ENCODE data around the gene TENT4B.

DNA sequence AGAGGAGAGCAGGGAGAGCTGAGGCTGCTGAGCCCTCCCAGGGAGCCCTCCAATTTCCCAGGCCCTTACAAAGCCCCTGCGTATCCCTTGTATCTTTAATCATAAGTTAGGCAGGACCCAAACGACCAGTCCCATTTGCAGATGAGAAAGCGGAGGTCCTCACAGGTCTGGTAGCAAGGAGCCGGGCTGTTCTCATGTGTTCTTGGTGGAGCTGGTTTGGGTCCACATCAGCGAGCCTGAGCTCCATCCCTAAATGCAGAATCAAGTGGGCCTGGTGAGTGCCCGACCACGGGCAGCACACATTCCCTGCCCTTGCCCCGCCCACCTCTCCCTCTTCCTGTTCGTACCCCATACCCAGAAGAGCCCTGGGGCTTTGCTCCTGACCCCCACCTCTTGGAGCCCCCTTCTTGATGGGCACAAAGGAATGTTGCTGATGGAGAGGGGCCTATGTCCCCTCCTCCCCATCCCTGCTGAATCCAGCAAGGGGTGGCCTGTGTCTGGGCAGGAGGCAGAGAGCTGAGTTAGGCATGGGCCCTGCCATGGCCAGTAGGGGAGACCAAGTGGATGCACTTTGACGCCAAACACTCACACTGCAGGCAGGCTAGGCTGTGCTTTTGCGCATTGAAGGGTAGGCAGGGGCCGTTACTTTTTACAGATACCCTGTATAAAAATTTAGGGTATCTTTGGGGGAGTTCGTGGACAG is 95.0 kb downstream of the TENT4B start:
- no peak for TF ChIP-seq FOXK2 (IDR thresholded peaks at IDR 0.05)
- no peak for TF ChIP-seq BHLHE40 (IDR thresholded peaks at IDR 0.05; ENCODE audit: borderline replicate concordance)
